ENCODE results near the gene AQP1.

AQP1 gene

GRCh38 chr7:30904561-30904960 is 7.1 kb upstream of the AQP1 start:
- DNase-seq (ENCODE audit: low read depth), result peak; percentile 8
- TF ChIP-seq CTCF (IDR thresholded peaks at IDR 0.05; ENCODE audit: insufficient read depth, low read depth, low read length, missing control alignments), result no peak
- no peak overlapping the region for H3K4me3 ChIP-seq (ENCODE audit: low read length)

GRCh38 chr7:30905078-30906012 is 6.3 kb upstream of the AQP1 start:
- peak; percentile 11 for DNase-seq (ENCODE audit: low read depth)
- no peak for TF ChIP-seq CTCF (IDR thresholded peaks at IDR 0.05; ENCODE audit: insufficient read depth, low read depth, low read length, missing control alignments)
- H3K4me3 ChIP-seq (ENCODE audit: low read length), result no peak overlapping the region

GRCh38 chr7:30906014-30906413 is 5.6 kb upstream of the AQP1 start:
- TF ChIP-seq CTCF (IDR thresholded peaks at IDR 0.05; ENCODE audit: insufficient read depth, low read depth, low read length, missing control alignments), result no peak
- DNase-seq (ENCODE audit: low read depth), result no peak
- H3K4me3 ChIP-seq (ENCODE audit: low read length), result no peak overlapping the region

DNA sequence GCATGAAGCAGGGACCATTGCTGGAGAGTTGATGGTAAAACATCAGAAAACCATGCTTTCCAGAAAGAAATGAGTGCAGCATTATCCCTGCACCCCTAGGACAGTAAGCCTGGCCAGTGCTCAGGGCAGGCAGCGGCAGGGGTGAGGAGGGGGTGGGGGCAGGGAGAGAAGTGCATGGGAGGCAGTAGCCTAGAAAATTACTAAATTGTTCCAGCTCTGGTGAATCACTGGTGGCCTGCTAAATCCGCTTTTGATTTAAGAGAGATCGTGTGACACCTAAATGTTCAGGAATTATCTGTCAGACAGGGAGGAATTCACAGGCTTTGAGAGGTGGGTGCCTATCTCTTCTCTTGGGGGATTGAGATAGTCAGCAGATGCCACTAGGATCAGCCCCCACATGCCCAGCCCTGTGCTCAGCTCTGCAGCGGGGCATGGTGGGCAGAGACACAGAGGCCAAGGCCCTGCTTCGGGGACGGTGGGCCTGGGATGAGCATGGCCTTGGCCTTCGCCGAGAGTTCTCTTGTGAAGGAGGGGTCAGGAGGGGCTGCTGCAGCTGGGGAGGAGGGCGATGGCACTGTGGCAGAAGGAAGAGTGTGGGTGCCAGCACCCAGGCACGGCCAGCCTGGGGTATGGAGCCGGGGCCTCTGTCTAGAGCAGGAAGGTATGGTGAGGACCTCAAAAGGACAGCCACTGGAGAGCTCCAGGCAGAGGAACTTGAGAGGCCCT is 5.0 kb upstream of the AQP1 start:
- no peak for TF ChIP-seq CTCF (IDR thresholded peaks at IDR 0.05; ENCODE audit: insufficient read depth, low read depth, low read length, missing control alignments)
- H3K4me3 ChIP-seq (ENCODE audit: low read length), result no peak overlapping the region

GRCh38 chr7:30907527-30908267 is 4.0 kb upstream of the AQP1 start:
- no peak for TF ChIP-seq CTCF (IDR thresholded peaks at IDR 0.05; ENCODE audit: insufficient read depth, low read depth, low read length, missing control alignments)
- no peak for DNase-seq (ENCODE audit: low read depth)
- no peak overlapping the region for H3K4me3 ChIP-seq (ENCODE audit: low read length)

More for the DNA sequence above, 5.0 kb upstream of the AQP1 start:
- no peak for DNase-seq (ENCODE audit: low read depth)

DNA sequence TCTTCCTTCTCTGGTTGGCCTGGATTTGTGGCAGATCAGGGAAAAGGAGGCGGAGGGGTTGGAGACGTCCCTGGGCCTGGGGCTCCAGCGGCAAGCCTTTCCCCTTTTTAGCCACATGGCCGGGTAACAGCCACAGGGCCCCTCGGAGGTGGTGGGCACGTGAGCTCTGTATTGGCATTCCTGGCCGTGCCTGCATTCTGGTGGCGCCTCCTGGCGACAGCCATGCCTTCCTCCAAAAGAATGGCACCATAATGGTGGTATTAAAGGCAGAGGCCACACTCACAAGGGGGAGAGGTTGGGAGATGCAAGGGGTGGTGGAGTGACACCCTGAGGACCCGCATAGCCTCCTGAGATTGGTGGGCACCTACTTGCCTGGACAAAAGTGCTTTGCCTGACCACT is 3.0 kb upstream of the AQP1 start:
- no peak overlapping the region for H3K4me3 ChIP-seq (ENCODE audit: low read length)
- no peak for DNase-seq (ENCODE audit: low read depth)
- TF ChIP-seq CTCF (IDR thresholded peaks at IDR 0.05; ENCODE audit: insufficient read depth, low read depth, low read length, missing control alignments), result no peak
